ENCODE data around the gene SSBP2.
A peak's percentile ranks its signal among the peaks of the same experiment; 100 is the strongest.
"Not testable (repeated sequence)": the region's sequence is repeated elsewhere in the genome, so short reads cannot be mapped to it uniquely, and the experiment has no call there.

Gene SSBP2

GRCh38 chr5:81724108-81724507 is 26.8 kb downstream of the SSBP2 start:
- no peak overlapping the region for H3K4me3 ChIP-seq (ENCODE audit: low read depth, low read length)
- no peak for TF ChIP-seq CTCF (IDR thresholded peaks at IDR 0.05; ENCODE audit: low read depth, low read length)

GRCh38 chr5:81721049-81721448 is 29.8 kb downstream of the SSBP2 start:
- H3K4me3 ChIP-seq (ENCODE audit: low read depth, low read length), result no peak overlapping the region
- TF ChIP-seq CTCF (IDR thresholded peaks at IDR 0.05; ENCODE audit: low read depth, low read length), result no peak

- no peak for TF ChIP-seq CTCF (IDR thresholded peaks at IDR 0.05; ENCODE audit: low read depth, low read length)
- no peak overlapping the region for H3K4me3 ChIP-seq (ENCODE audit: low read depth, low read length)
Measured at GRCh38 chr5:81719743-81720345, 31.1 kb downstream of the SSBP2 start.

GRCh38 chr5:81718300-81718699 is 32.6 kb downstream of the SSBP2 start:
- peak overlapping the region; percentile 31 for H3K4me3 ChIP-seq (ENCODE audit: low read depth, low read length)
- TF ChIP-seq CTCF (IDR thresholded peaks at IDR 0.05; ENCODE audit: low read depth, low read length), result no peak

GRCh38 chr5:81717860-81718259 is 33.0 kb downstream of the SSBP2 start:
- H3K4me3 ChIP-seq (ENCODE audit: low read depth, low read length), result peak overlapping the region; percentile 31
- no peak for TF ChIP-seq CTCF (IDR thresholded peaks at IDR 0.05; ENCODE audit: low read depth, low read length)

GRCh38 chr5:81717226-81717625 is 33.7 kb downstream of the SSBP2 start:
- H3K4me3 ChIP-seq (ENCODE audit: low read depth, low read length), result no peak overlapping the region; the same call in 1 of the 2 replicates
- TF ChIP-seq CTCF (IDR thresholded peaks at IDR 0.05; ENCODE audit: low read depth, low read length), result no peak

- H3K4me3 ChIP-seq (ENCODE audit: low read depth, low read length), result not testable (repeated sequence)
Measured at GRCh38 chr5:81714076-81714475, 36.8 kb downstream of the SSBP2 start.

GRCh38 chr5:81708889-81709288 is 42.0 kb downstream of the SSBP2 start:
- TF ChIP-seq CTCF (IDR thresholded peaks at IDR 0.05; ENCODE audit: low read depth, low read length), result no peak
- no peak overlapping the region for H3K4me3 ChIP-seq (ENCODE audit: low read depth, low read length)

Measured in WI38 (cell line).